ENCODE results near the gene HS6ST2. TPM values are rescaled to one million over a fixed set of nuclear protein-coding genes. Genes with fewer than 3 reads are reported as not detected.
"Not testable (repeated sequence)": the region's sequence is repeated elsewhere in the genome, so short reads cannot be mapped to it uniquely, and the experiment has no call there.

HS6ST2 gene
- polyA plus RNA-seq (2013, experiment 1 of 2): 4.9 TPM
- polyA plus RNA-seq (2013, experiment 2 of 2): 4.8 TPM

- H3K4me3 ChIP-seq (ENCODE audit: extremely low read depth, insufficient read depth, low read length, poor library complexity, severe bottlenecking): peak within 1 kb of the TSS; percentile 44
- no peaks in the 10 kb centered on the region for H3K9me3 ChIP-seq (ENCODE audit: control insufficient read depth, low read length)
- 2% methylated on average over 20 of the region's 63 CpGs; no CpG with 5 or more reads in 1 of the 2 experiments for WGBS, 2 experiments (ENCODE audit: insufficient coverage in 2 of 2)
- H3K36me3 ChIP-seq (ENCODE audit: control insufficient read depth, insufficient read depth, low read length): no peaks in the 10 kb centered on the region
- H3K27ac ChIP-seq (ENCODE audit: low read depth, low read length, severe bottlenecking): no peak within 1 kb of the TSS
- H3K4me1 ChIP-seq (ENCODE audit: control insufficient read depth, insufficient read depth, low read length, poor library complexity, severe bottlenecking): no peaks in the 10 kb centered on the region
These were observed at the start of gene HS6ST2 for GRCh38 chrX:132958091-132958703. HS6ST2 (minus strand) TSS chrX:132958629.

- no peak overlapping the region for H3K4me3 ChIP-seq (ENCODE audit: extremely low read depth, insufficient read depth, low read length, poor library complexity, severe bottlenecking)
- no peaks in the 10 kb centered on the region for H3K36me3 ChIP-seq (ENCODE audit: control insufficient read depth, insufficient read depth, low read length)
- no peak overlapping the region for H3K27ac ChIP-seq (ENCODE audit: low read depth, low read length, severe bottlenecking)
- H3K9me3 ChIP-seq (ENCODE audit: control insufficient read depth, low read length): no peaks in the 10 kb centered on the region
- no peaks in the 10 kb centered on the region for H3K4me1 ChIP-seq (ENCODE audit: control insufficient read depth, insufficient read depth, low read length, poor library complexity, severe bottlenecking)
- WGBS, 2 experiments (ENCODE audit: insufficient coverage in 2 of 2): no CpG with 5 or more reads among the region's 3 CpGs
These were observed 49.0 kb upstream of the HS6ST2 start for GRCh38 chrX:133007458-133007857.

- H3K4me1 ChIP-seq (ENCODE audit: control insufficient read depth, insufficient read depth, low read length, poor library complexity, severe bottlenecking): no peaks in the 10 kb centered on the region
- H3K27ac ChIP-seq (ENCODE audit: low read depth, low read length, severe bottlenecking): no peak overlapping the region
- no peaks in the 10 kb centered on the region for H3K36me3 ChIP-seq (ENCODE audit: control insufficient read depth, insufficient read depth, low read length)
- WGBS, 2 experiments (ENCODE audit: insufficient coverage in 2 of 2): no CpG with 5 or more reads among the region's 1 CpG
- H3K4me3 ChIP-seq (ENCODE audit: extremely low read depth, insufficient read depth, low read length, poor library complexity, severe bottlenecking): no peak overlapping the region
- H3K9me3 ChIP-seq (ENCODE audit: control insufficient read depth, low read length): no peaks in the 10 kb centered on the region
These were observed 47.2 kb upstream of the HS6ST2 start for GRCh38 chrX:133005616-133006015.

GRCh38 chrX:133005042-133005441 lies 46.6 kb upstream of the HS6ST2 start:
- no CpG with 5 or more reads among the region's 2 CpGs for WGBS, 2 experiments (ENCODE audit: insufficient coverage in 2 of 2)
- Histone ChIP-seq H3K4me3 (ENCODE audit: extremely low read depth, insufficient read depth, low read length, poor library complexity, severe bottlenecking) (no peak overlapping the region), H3K4me1 (ENCODE audit: control insufficient read depth, insufficient read depth, low read length, poor library complexity, severe bottlenecking) (no peaks in the 10 kb centered on the region), H3K27ac (ENCODE audit: low read depth, low read length, severe bottlenecking) (no peak overlapping the region), H3K36me3 (ENCODE audit: control insufficient read depth, insufficient read depth, low read length) (no peaks in the 10 kb centered on the region), H3K9me3 (ENCODE audit: control insufficient read depth, low read length) (no peaks in the 10 kb centered on the region)

- no peaks in the 10 kb centered on the region for H3K36me3 ChIP-seq (ENCODE audit: control insufficient read depth, insufficient read depth, low read length)
- no peak overlapping the region for H3K4me3 ChIP-seq (ENCODE audit: extremely low read depth, insufficient read depth, low read length, poor library complexity, severe bottlenecking)
- no peaks in the 10 kb centered on the region for H3K4me1 ChIP-seq (ENCODE audit: control insufficient read depth, insufficient read depth, low read length, poor library complexity, severe bottlenecking)
- no CpG with 5 or more reads among the region's 1 CpG for WGBS, 2 experiments (ENCODE audit: insufficient coverage in 2 of 2)
- H3K27ac ChIP-seq (ENCODE audit: low read depth, low read length, severe bottlenecking): no peak overlapping the region
- H3K9me3 ChIP-seq (ENCODE audit: control insufficient read depth, low read length): no peaks in the 10 kb centered on the region
These were observed 40.8 kb upstream of the HS6ST2 start for GRCh38 chrX:132999209-132999608.

- Histone ChIP-seq H3K4me3 (ENCODE audit: extremely low read depth, insufficient read depth, low read length, poor library complexity, severe bottlenecking) (no peak overlapping the region), H3K4me1 (ENCODE audit: control insufficient read depth, insufficient read depth, low read length, poor library complexity, severe bottlenecking) (no peaks in the 10 kb centered on the region), H3K9me3 (ENCODE audit: control insufficient read depth, low read length) (no peaks in the 10 kb centered on the region), H3K36me3 (ENCODE audit: control insufficient read depth, insufficient read depth, low read length) (no peaks in the 10 kb centered on the region), H3K27ac (ENCODE audit: low read depth, low read length, severe bottlenecking) (no peak overlapping the region)
- 100% methylated on average over 1 of the region's 2 CpGs; no CpG with 5 or more reads in 1 of the 2 experiments for WGBS, 2 experiments (ENCODE audit: insufficient coverage in 2 of 2)
These were observed 32.4 kb upstream of the HS6ST2 start for GRCh38 chrX:132990835-132991234.

- H3K9me3 ChIP-seq (ENCODE audit: control insufficient read depth, low read length): no peaks in the 10 kb centered on the region
- no peak overlapping the region for H3K27ac ChIP-seq (ENCODE audit: low read depth, low read length, severe bottlenecking)
- H3K4me3 ChIP-seq (ENCODE audit: extremely low read depth, insufficient read depth, low read length, poor library complexity, severe bottlenecking): no peak overlapping the region
- no peaks in the 10 kb centered on the region for H3K36me3 ChIP-seq (ENCODE audit: control insufficient read depth, insufficient read depth, low read length)
- no peaks in the 10 kb centered on the region for H3K4me1 ChIP-seq (ENCODE audit: control insufficient read depth, insufficient read depth, low read length, poor library complexity, severe bottlenecking)
These were observed 28.1 kb upstream of the HS6ST2 start for GRCh38 chrX:132986556-132986955.

- Histone ChIP-seq H3K4me3 (ENCODE audit: extremely low read depth, insufficient read depth, low read length, poor library complexity, severe bottlenecking) (no peak overlapping the region), H3K9me3 (ENCODE audit: control insufficient read depth, low read length) (no peaks in the 10 kb centered on the region), H3K27ac (ENCODE audit: low read depth, low read length, severe bottlenecking) (no peak overlapping the region), H3K36me3 (ENCODE audit: control insufficient read depth, insufficient read depth, low read length) (no peaks in the 10 kb centered on the region), H3K4me1 (ENCODE audit: control insufficient read depth, insufficient read depth, low read length, poor library complexity, severe bottlenecking) (no peaks in the 10 kb centered on the region)
- WGBS, 2 experiments (ENCODE audit: insufficient coverage in 2 of 2): 70 to 90% methylated on average over 2 of the region's 7 CpGs
These were observed 25.7 kb upstream of the HS6ST2 start for GRCh38 chrX:132984058-132984650.

- H3K27ac ChIP-seq (ENCODE audit: low read depth, low read length, severe bottlenecking): no peak overlapping the region
- H3K36me3 ChIP-seq (ENCODE audit: control insufficient read depth, insufficient read depth, low read length): no peaks in the 10 kb centered on the region
- WGBS, 2 experiments (ENCODE audit: insufficient coverage in 2 of 2): no CpG with 5 or more reads among the region's 2 CpGs
- H3K4me1 ChIP-seq (ENCODE audit: control insufficient read depth, insufficient read depth, low read length, poor library complexity, severe bottlenecking): no peaks in the 10 kb centered on the region
- no peaks in the 10 kb centered on the region for H3K9me3 ChIP-seq (ENCODE audit: control insufficient read depth, low read length)
- H3K4me3 ChIP-seq (ENCODE audit: extremely low read depth, insufficient read depth, low read length, poor library complexity, severe bottlenecking): no peak overlapping the region
These were observed 25.1 kb upstream of the HS6ST2 start for GRCh38 chrX:132983496-132983895.

- H3K27ac ChIP-seq (ENCODE audit: low read depth, low read length, severe bottlenecking); H3K36me3 ChIP-seq (ENCODE audit: control insufficient read depth, insufficient read depth, low read length); H3K4me1 ChIP-seq (ENCODE audit: control insufficient read depth, insufficient read depth, low read length, poor library complexity, severe bottlenecking); H3K4me3 ChIP-seq (ENCODE audit: extremely low read depth, insufficient read depth, low read length, poor library complexity, severe bottlenecking); H3K9me3 ChIP-seq (ENCODE audit: control insufficient read depth, low read length): not testable (repeated sequence)
- no CpG with 5 or more reads among the region's 2 CpGs for WGBS, 2 experiments (ENCODE audit: insufficient coverage in 2 of 2)
These were observed 21.6 kb upstream of the HS6ST2 start for GRCh38 chrX:132980035-132980434.

GRCh38 chrX:132968296-132968949 lies 10.0 kb upstream of the HS6ST2 start:
- H3K9me3 ChIP-seq (ENCODE audit: control insufficient read depth, low read length): no peaks in the 10 kb centered on the region
- H3K4me3 ChIP-seq (ENCODE audit: extremely low read depth, insufficient read depth, low read length, poor library complexity, severe bottlenecking): no peak overlapping the region
- WGBS, 2 experiments (ENCODE audit: insufficient coverage in 2 of 2): 25% methylated on average over 2 of the region's 6 CpGs; no CpG with 5 or more reads in 1 of the 2 experiments
- no peak overlapping the region for H3K27ac ChIP-seq (ENCODE audit: low read depth, low read length, severe bottlenecking)
- no peaks in the 10 kb centered on the region for H3K4me1 ChIP-seq (ENCODE audit: control insufficient read depth, insufficient read depth, low read length, poor library complexity, severe bottlenecking)
- H3K36me3 ChIP-seq (ENCODE audit: control insufficient read depth, insufficient read depth, low read length): no peaks in the 10 kb centered on the region
